WTC11 (cell line): Measurements from ENCODE around the gene CAB39. TPM values are rescaled to one million over a fixed set of nuclear protein-coding genes. Genes with fewer than 3 reads are reported as not detected.
"Not testable (repeated sequence)": the region's sequence is repeated elsewhere in the genome, so short reads cannot be mapped to it uniquely, and the experiment has no call there.

Experiments
- ATAC-seq: fragments of 200-7000 bp; cut with Tn5 transposase; 2 replicates; pipeline ENCODE4 v1.10.0; 2021; ENCODE audit warnings: mild to moderate bottlenecking, moderate library complexity
- CTCF ChIA-PET: fragments of 300-600 bp; sonication (Branson Sonifier 250); formaldehyde crosslinking; loops from one replicate; lab custom pipeline; 2021; ENCODE audit warnings: antibody characterized with exemption; lab: Charles Lee
- POLR2A ChIA-PET: fragments of 350-600 bp; sonication (Branson Sonifier 250); formaldehyde crosslinking; loops from one replicate; lab custom pipeline; 2021; ENCODE audit warnings: antibody characterized with exemption; lab: Charles Lee
- DNase-seq: peaks from one replicate; pipeline ENCODE4 v3.0.0; 2021; ENCODE audit warnings: low spot score
- H3K27ac Mint-ChIP-seq: 2 replicates; pipeline ENCODE4 v1.8.0; 2021; ENCODE audit warnings: mixed read lengths
- H3K27me3 Mint-ChIP-seq: 2 replicates; pipeline ENCODE4 v1.8.0; 2021; ENCODE audit warnings: low read depth, mild to moderate bottlenecking, moderate library complexity, mixed read lengths
- H3K36me3 Mint-ChIP-seq: 2 replicates; pipeline ENCODE4 v1.8.0; 2021; ENCODE audit warnings: mixed read lengths
- H3K4me1 Mint-ChIP-seq: 2 replicates; pipeline ENCODE4 v1.8.0; 2022; ENCODE audit warnings: mixed read lengths
- H3K4me3 Mint-ChIP-seq: 2 replicates; pipeline ENCODE4 v1.8.0; 2021; ENCODE audit warnings: mild to moderate bottlenecking, moderate library complexity, mixed read lengths
- H3K9me3 Mint-ChIP-seq: 2 replicates; pipeline ENCODE4 v1.8.0; 2021; ENCODE audit warnings: mixed read lengths
- CREB1 ChIP-seq: sonication (generic); formaldehyde crosslinking; IDR thresholded peaks from 2 replicates; pipeline ENCODE4 v1.8.0; 2023; ENCODE audit warnings: mild to moderate bottlenecking, missing genetic modification reagents
- ELF4 ChIP-seq: sonication (generic); formaldehyde crosslinking; IDR thresholded peaks from 2 replicates; pipeline ENCODE4 v1.8.1; 2022; ENCODE audit warnings: low read depth, mild to moderate bottlenecking, moderate library complexity, missing genetic modification reagents
- EMX1 ChIP-seq: fragments of 250-450 bp; sonication (Bioruptor Pico); IDR thresholded peaks from 2 replicates; pipeline ENCODE4 v1.8.0; 2021; ENCODE audit warnings: mild to moderate bottlenecking
- JAZF1 ChIP-seq: fragments of 250-450 bp; sonication (Bioruptor Pico); IDR thresholded peaks from 2 replicates; pipeline ENCODE4 v1.9.0; 2021; ENCODE audit warnings: moderate library complexity, mild to moderate bottlenecking, inconsistent platforms
- NFATC4 ChIP-seq: fragments of 250-450 bp; sonication (Bioruptor Pico); IDR thresholded peaks from 2 replicates; pipeline ENCODE4 v1.9.0; 2021; ENCODE audit warnings: mild to moderate bottlenecking
- SMAD3 ChIP-seq: sonication (generic); formaldehyde crosslinking; IDR thresholded peaks from 2 replicates; pipeline ENCODE4 v1.8.0; 2022; ENCODE audit warnings: missing genetic modification reagents, mild to moderate bottlenecking, borderline replicate concordance
- SOX15 ChIP-seq: fragments of 250-450 bp; sonication (Bioruptor Pico); IDR thresholded peaks from 2 replicates; pipeline ENCODE4 v1.9.0; 2021; ENCODE audit warnings: mild to moderate bottlenecking
- TEAD4 ChIP-seq: sonication (generic); formaldehyde crosslinking; IDR thresholded peaks from 2 replicates; pipeline ENCODE4 v1.8.0; 2022; ENCODE audit warnings: mild to moderate bottlenecking, missing genetic modification reagents
- TP53 ChIP-seq: sonication (generic); formaldehyde crosslinking; IDR thresholded peaks from 2 replicates; pipeline ENCODE4 v1.8.1; 2023; ENCODE audit warnings: mild to moderate bottlenecking, missing genetic modification reagents
- ZNF121 ChIP-seq: sonication (generic); formaldehyde crosslinking; IDR thresholded peaks from 2 replicates; pipeline ENCODE4 v1.8.0; 2023; ENCODE audit warnings: missing genetic modification reagents
- ZNF263 ChIP-seq: sonication (generic); formaldehyde crosslinking; IDR thresholded peaks from 2 replicates; pipeline ENCODE4 v1.8.1; 2022; ENCODE audit warnings: low read depth, mild to moderate bottlenecking, moderate library complexity, missing genetic modification reagents
- ZNF423 ChIP-seq: fragments of 250-450 bp; sonication (Bioruptor Pico); IDR thresholded peaks from 2 replicates; pipeline ENCODE4 v2.1.2; 2022; ENCODE audit warnings: mild to moderate bottlenecking, moderate library complexity
- total RNA-seq: library from RNA; stranded (reverse); gene quantifications from 3 replicates; pipeline ENCODE4 v1.2.3, GENCODE V29; 2021
- TF ChIP-seq, protein P1 (sequence below): sonication (generic); formaldehyde crosslinking; IDR thresholded peaks from 2 replicates; pipeline ENCODE4 v1.8.1; 2023; ENCODE audit warnings: mild to moderate bottlenecking, missing genetic modification reagents, moderate library complexity
- TF ChIP-seq, protein P2 (sequence below): sonication (generic); formaldehyde crosslinking; IDR thresholded peaks from 2 replicates; pipeline ENCODE4 v1.8.0; 2022; ENCODE audit warnings: mild to moderate bottlenecking, missing genetic modification reagents
- TF ChIP-seq, protein P3 (sequence below): sonication (generic); formaldehyde crosslinking; IDR thresholded peaks from 2 replicates; pipeline ENCODE4 v1.8.1; 2022; ENCODE audit warnings: low read depth, mild to moderate bottlenecking, moderate library complexity, missing genetic modification reagents, borderline replicate concordance
- TF ChIP-seq, protein P4 (sequence below): sonication (generic); formaldehyde crosslinking; IDR thresholded peaks from 2 replicates; pipeline ENCODE4 v1.8.1; 2023; ENCODE audit warnings: mild to moderate bottlenecking, missing genetic modification reagents, borderline replicate concordance
- TF ChIP-seq, protein P5 (sequence below): sonication (generic); formaldehyde crosslinking; conservative IDR thresholded peaks from 2 replicates; pipeline ENCODE4 v1.8.1; 2022; ENCODE audit warnings: mild to moderate bottlenecking, missing genetic modification reagents
- TF ChIP-seq, protein P6 (sequence below): sonication (generic); formaldehyde crosslinking; IDR thresholded peaks from 2 replicates; pipeline ENCODE4 v1.8.0; 2023; ENCODE audit warnings: missing genetic modification reagents
- TF ChIP-seq, protein P7 (sequence below): sonication (generic); formaldehyde crosslinking; IDR thresholded peaks from 2 replicates; pipeline ENCODE4 v1.8.0; 2022; ENCODE audit warnings: mild to moderate bottlenecking, missing genetic modification reagents

The CAB39 gene
- total RNA-seq, 1 experiment from 2014 or later: 36.9 TPM

DNA sequence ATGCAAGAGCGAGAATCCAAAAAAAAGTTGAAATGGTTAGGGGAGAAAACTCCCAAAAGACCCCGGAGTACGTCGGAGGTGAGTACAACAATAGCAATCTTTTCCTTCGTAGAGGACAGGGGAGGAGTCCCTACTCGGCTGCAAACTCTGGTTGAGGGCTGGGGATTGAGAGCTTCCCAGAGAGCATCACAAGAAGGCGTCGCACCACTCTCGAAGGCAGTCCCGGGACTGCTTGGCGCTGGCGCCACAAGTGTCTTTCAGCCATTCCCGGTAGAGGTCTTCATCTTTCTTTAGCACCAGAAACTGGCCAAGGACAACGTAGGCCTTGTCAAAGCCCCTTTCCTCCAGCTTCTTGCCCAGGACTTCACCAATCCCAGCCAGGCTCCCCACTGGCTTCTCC lies 12.3 kb downstream of the CAB39 start:
- H3K9me3 Mint-ChIP-seq, H3K27me3 Mint-ChIP-seq, H3K4me3 Mint-ChIP-seq, ATAC-seq, POLR2A ChIA-PET, H3K36me3 Mint-ChIP-seq, DNase-seq: not testable (repeated sequence)
- peak overlapping the region; percentile 9; the same call in 1 of the 2 replicates for H3K27ac Mint-ChIP-seq
- peaks cover 56% of the 10 kb centered on the region for H3K4me1 Mint-ChIP-seq
- CTCF ChIA-PET: interaction anchor here (0.7 to 1.0 kb wide), 2 partner anchors 16 to 548 kb away, joined by 3 to 7 read pairs; no protein-coding TSS in a partner anchor

DNA sequence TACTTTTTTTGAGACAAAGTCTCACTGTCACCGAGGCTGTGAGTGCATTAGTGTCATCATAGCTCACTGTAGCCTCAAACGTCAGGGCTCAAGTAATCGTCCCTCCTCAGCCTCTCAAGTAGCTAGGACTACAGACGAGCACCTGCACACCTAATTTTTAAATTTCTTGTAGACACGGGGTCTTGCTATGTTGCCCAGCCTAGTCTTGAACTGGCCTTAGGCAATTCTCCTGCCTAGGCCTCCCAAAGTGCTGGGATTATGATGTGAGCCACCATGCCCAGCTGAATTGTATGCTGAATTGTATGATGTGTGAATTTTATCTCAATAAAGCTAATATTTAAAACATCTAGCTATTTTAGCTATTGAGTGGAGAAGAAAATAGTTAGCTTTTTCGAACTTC lies 18.9 kb downstream of the CAB39 start:
- DNase-seq (no peak), ATAC-seq (no peak)
- ChIA-PET CTCF (interaction anchor here (1.0 kb wide), 2 partner anchors 18 to 31 kb away, joined by 3 to 5 read pairs; no protein-coding TSS in a partner anchor), POLR2A (no interaction called here)
- no peak overlapping the region for H3K4me3 Mint-ChIP-seq
- no peaks in the 10 kb centered on the region for H3K36me3 Mint-ChIP-seq
- no peak overlapping the region for H3K27ac Mint-ChIP-seq
- H3K9me3 Mint-ChIP-seq: no peaks in the 10 kb centered on the region
- H3K4me1 Mint-ChIP-seq: peaks cover 49% of the 10 kb centered on the region
- H3K27me3 Mint-ChIP-seq: no peaks in the 10 kb centered on the region
- no peak for TF ChIP-seq TEAD4
- peak; percentile 97 for TF ChIP-seq ZNF121

DNA sequence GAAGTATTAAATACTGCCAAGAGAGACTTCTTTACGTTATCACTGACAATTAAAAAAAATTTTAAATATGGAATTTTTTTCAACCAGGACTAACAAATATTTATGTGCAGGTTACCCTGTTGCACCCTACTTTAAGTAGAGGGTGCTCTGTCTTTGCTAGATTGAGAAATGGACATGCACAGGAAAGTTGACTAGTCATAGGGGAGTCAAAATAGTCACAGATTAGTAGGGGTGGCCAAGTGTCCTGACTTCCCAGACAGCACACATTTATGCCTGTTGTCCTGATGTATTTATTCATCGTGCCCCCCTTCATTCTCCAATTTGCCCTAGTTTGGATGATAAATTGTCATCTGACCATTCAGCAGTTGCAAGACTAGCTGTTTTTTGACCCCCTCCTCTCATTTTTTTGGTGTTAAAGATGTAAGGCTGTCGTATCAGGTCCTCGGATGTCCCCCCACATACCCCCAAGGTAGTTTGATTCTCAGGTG lies 20.3 kb downstream of the CAB39 start:
- H3K4me3 Mint-ChIP-seq: no peak overlapping the region
- peak overlapping the region; percentile 63; the same call in 1 of the 2 replicates for H3K27ac Mint-ChIP-seq
- no peaks in the 10 kb centered on the region for H3K27me3 Mint-ChIP-seq
- no peak for DNase-seq
- peaks cover 52% of the 10 kb centered on the region for H3K4me1 Mint-ChIP-seq
- ChIA-PET CTCF (no interaction called here), POLR2A (no interaction called here)
- H3K9me3 Mint-ChIP-seq: no peaks in the 10 kb centered on the region
- ATAC-seq: no peak
- H3K36me3 Mint-ChIP-seq: no peaks in the 10 kb centered on the region
- TF ChIP-seq, protein P1, sequence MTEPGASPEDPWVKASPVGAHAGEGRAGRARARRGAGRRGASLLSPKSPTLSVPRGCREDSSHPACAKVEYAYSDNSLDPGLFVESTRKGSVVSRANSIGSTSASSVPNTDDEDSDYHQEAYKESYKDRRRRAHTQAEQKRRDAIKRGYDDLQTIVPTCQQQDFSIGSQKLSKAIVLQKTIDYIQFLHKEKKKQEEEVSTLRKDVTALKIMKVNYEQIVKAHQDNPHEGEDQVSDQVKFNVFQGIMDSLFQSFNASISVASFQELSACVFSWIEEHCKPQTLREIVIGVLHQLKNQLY (CRISPR knock-in tag): no peak
- TF ChIP-seq, protein P2, sequence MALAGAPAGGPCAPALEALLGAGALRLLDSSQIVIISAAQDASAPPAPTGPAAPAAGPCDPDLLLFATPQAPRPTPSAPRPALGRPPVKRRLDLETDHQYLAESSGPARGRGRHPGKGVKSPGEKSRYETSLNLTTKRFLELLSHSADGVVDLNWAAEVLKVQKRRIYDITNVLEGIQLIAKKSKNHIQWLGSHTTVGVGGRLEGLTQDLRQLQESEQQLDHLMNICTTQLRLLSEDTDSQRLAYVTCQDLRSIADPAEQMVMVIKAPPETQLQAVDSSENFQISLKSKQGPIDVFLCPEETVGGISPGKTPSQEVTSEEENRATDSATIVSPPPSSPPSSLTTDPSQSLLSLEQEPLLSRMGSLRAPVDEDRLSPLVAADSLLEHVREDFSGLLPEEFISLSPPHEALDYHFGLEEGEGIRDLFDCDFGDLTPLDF (CRISPR knock-in tag): no peak
- no peak for TF ChIP-seq CREB1 (CRISPR knock-in tag)
- TF ChIP-seq ELF4 (CRISPR knock-in tag): no peak
- TF ChIP-seq TP53 (CRISPR knock-in tag): no peak
- no peak for TF ChIP-seq EMX1 (CRISPR knock-in tag)
- TF ChIP-seq ZNF423 (CRISPR knock-in tag): no peak
- TF ChIP-seq SOX15 (CRISPR knock-in tag): no peak
- TF ChIP-seq SMAD3 (CRISPR knock-in tag): no peak
- TF ChIP-seq, protein P3, sequence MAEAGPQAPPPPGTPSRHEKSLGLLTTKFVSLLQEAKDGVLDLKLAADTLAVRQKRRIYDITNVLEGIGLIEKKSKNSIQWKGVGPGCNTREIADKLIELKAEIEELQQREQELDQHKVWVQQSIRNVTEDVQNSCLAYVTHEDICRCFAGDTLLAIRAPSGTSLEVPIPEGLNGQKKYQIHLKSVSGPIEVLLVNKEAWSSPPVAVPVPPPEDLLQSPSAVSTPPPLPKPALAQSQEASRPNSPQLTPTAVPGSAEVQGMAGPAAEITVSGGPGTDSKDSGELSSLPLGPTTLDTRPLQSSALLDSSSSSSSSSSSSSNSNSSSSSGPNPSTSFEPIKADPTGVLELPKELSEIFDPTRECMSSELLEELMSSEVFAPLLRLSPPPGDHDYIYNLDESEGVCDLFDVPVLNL (CRISPR knock-in tag): no peak
- TF ChIP-seq ZNF263 (CRISPR knock-in tag): no peak
- TF ChIP-seq, protein P4, sequence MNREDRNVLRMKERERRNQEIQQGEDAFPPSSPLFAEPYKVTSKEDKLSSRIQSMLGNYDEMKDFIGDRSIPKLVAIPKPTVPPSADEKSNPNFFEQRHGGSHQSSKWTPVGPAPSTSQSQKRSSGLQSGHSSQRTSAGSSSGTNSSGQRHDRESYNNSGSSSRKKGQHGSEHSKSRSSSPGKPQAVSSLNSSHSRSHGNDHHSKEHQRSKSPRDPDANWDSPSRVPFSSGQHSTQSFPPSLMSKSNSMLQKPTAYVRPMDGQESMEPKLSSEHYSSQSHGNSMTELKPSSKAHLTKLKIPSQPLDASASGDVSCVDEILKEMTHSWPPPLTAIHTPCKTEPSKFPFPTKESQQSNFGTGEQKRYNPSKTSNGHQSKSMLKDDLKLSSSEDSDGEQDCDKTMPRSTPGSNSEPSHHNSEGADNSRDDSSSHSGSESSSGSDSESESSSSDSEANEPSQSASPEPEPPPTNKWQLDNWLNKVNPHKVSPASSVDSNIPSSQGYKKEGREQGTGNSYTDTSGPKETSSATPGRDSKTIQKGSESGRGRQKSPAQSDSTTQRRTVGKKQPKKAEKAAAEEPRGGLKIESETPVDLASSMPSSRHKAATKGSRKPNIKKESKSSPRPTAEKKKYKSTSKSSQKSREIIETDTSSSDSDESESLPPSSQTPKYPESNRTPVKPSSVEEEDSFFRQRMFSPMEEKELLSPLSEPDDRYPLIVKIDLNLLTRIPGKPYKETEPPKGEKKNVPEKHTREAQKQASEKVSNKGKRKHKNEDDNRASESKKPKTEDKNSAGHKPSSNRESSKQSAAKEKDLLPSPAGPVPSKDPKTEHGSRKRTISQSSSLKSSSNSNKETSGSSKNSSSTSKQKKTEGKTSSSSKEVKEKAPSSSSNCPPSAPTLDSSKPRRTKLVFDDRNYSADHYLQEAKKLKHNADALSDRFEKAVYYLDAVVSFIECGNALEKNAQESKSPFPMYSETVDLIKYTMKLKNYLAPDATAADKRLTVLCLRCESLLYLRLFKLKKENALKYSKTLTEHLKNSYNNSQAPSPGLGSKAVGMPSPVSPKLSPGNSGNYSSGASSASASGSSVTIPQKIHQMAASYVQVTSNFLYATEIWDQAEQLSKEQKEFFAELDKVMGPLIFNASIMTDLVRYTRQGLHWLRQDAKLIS (CRISPR knock-in tag): no peak
- TF ChIP-seq, protein P5, sequence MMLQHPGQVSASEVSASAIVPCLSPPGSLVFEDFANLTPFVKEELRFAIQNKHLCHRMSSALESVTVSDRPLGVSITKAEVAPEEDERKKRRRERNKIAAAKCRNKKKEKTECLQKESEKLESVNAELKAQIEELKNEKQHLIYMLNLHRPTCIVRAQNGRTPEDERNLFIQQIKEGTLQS: no peak
- TF ChIP-seq JAZF1 (CRISPR knock-in tag): no peak
- TF ChIP-seq, protein P6, sequence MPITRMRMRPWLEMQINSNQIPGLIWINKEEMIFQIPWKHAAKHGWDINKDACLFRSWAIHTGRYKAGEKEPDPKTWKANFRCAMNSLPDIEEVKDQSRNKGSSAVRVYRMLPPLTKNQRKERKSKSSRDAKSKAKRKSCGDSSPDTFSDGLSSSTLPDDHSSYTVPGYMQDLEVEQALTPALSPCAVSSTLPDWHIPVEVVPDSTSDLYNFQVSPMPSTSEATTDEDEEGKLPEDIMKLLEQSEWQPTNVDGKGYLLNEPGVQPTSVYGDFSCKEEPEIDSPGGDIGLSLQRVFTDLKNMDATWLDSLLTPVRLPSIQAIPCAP (CRISPR knock-in tag): no peak
- TF ChIP-seq NFATC4 (CRISPR knock-in tag): no peak
- TF ChIP-seq, protein P7, sequence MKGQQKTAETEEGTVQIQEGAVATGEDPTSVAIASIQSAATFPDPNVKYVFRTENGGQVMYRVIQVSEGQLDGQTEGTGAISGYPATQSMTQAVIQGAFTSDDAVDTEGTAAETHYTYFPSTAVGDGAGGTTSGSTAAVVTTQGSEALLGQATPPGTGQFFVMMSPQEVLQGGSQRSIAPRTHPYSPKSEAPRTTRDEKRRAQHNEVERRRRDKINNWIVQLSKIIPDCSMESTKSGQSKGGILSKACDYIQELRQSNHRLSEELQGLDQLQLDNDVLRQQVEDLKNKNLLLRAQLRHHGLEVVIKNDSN (CRISPR knock-in tag): no peak
